ENCODE measurements around the gene ARHGDIB. TPM values are rescaled to one million over a fixed set of nuclear protein-coding genes. Genes with fewer than 3 reads are reported as not detected.
A peak's percentile ranks its signal among the peaks of the same experiment; 100 is the strongest.

ARHGDIB gene
- total and polyA plus RNA-seq, 4 donors = 31.7 to 58.1 (median 38.6) TPM

GRCh38 chr12:14970473-14970872 is 9.1 kb upstream of the ARHGDIB start:
- WGBS (ENCODE audit: insufficient coverage) = 78% methylated on average over 2 of the region's 4 CpGs

GRCh38 chr12:14968478-14968877 is 7.1 kb upstream of the ARHGDIB start:
- Histone ChIP-seq H3K36me3 (ENCODE audit: control insufficient read depth, insufficient read depth, low read length) (no peaks in the 10 kb centered on the region), H3K27ac (ENCODE audit: low read depth, low read length) (no peak overlapping the region), H3K9me3 (ENCODE audit: control insufficient read depth, insufficient read depth, low read length) (no peaks in the 10 kb centered on the region), H3K4me3 (ENCODE audit: low read depth, low read length) (no peak overlapping the region), H3K27me3 (ENCODE audit: control insufficient read depth, insufficient read depth, low read length) (no peaks in the 10 kb centered on the region), H3K4me1 (ENCODE audit: control insufficient read depth, insufficient read depth, low read length) (no peaks in the 10 kb centered on the region)
- 68% methylated on average over 2 of the region's 3 CpGs for WGBS (ENCODE audit: insufficient coverage)
- DNase-seq (ENCODE audit: low read depth in 4 of 6, low spot score in 6 of 6) = no peak

More at GRCh38 chr12:14970473-14970872, 9.1 kb upstream of the ARHGDIB start:
- no peak overlapping the region for H3K4me3 ChIP-seq (ENCODE audit: low read depth, low read length)
- no peaks in the 10 kb centered on the region for H3K27me3 ChIP-seq (ENCODE audit: control insufficient read depth, insufficient read depth, low read length)
- DNase-seq (ENCODE audit: low read depth in 4 of 6, low spot score in 6 of 6) = no peak
- no peak overlapping the region for H3K27ac ChIP-seq (ENCODE audit: low read depth, low read length)
- H3K9me3 ChIP-seq (ENCODE audit: control insufficient read depth, insufficient read depth, low read length) = no peaks in the 10 kb centered on the region
- no peaks in the 10 kb centered on the region for H3K4me1 ChIP-seq (ENCODE audit: control insufficient read depth, insufficient read depth, low read length)
- no peaks in the 10 kb centered on the region for H3K36me3 ChIP-seq (ENCODE audit: control insufficient read depth, insufficient read depth, low read length)

- no peaks in the 10 kb centered on the region for H3K27me3 ChIP-seq (ENCODE audit: control insufficient read depth, insufficient read depth, low read length)
- H3K4me1 ChIP-seq (ENCODE audit: control insufficient read depth, insufficient read depth, low read length) = no peaks in the 10 kb centered on the region
- no peak overlapping the region for H3K4me3 ChIP-seq (ENCODE audit: low read depth, low read length)
- H3K9me3 ChIP-seq (ENCODE audit: control insufficient read depth, insufficient read depth, low read length) = no peaks in the 10 kb centered on the region
- no peak overlapping the region for H3K27ac ChIP-seq (ENCODE audit: low read depth, low read length)
- 100% methylated on average over 1 of the region's 2 CpGs for WGBS (ENCODE audit: insufficient coverage)
- H3K36me3 ChIP-seq (ENCODE audit: control insufficient read depth, insufficient read depth, low read length) = no peaks in the 10 kb centered on the region
- no peak for DNase-seq (ENCODE audit: low read depth in 4 of 6, low spot score in 6 of 6)
Measured at GRCh38 chr12:14965221-14965620, 3.8 kb upstream of the ARHGDIB start.

- Histone ChIP-seq H3K27ac (ENCODE audit: low read depth, low read length) (no peak overlapping the region), H3K4me3 (ENCODE audit: low read depth, low read length) (no peak overlapping the region), H3K9me3 (ENCODE audit: control insufficient read depth, insufficient read depth, low read length) (no peaks in the 10 kb centered on the region), H3K4me1 (ENCODE audit: control insufficient read depth, insufficient read depth, low read length) (no peaks in the 10 kb centered on the region), H3K27me3 (ENCODE audit: control insufficient read depth, insufficient read depth, low read length) (no peaks in the 10 kb centered on the region), H3K36me3 (ENCODE audit: control insufficient read depth, insufficient read depth, low read length) (no peaks in the 10 kb centered on the region)
- no peak for DNase-seq (ENCODE audit: low read depth in 4 of 6, low spot score in 6 of 6)
- WGBS (ENCODE audit: insufficient coverage) = no CpG with 5 or more reads among the region's 2 CpGs
Measured at GRCh38 chr12:14964406-14964805, 3.0 kb upstream of the ARHGDIB start.

- no peaks in the 10 kb centered on the region for H3K4me1 ChIP-seq (ENCODE audit: control insufficient read depth, insufficient read depth, low read length)
- H3K9me3 ChIP-seq (ENCODE audit: control insufficient read depth, insufficient read depth, low read length) = no peaks in the 10 kb centered on the region
- no peak for DNase-seq (ENCODE audit: low read depth in 4 of 6, low spot score in 6 of 6)
- no peak overlapping the region for H3K4me3 ChIP-seq (ENCODE audit: low read depth, low read length)
- 93% methylated on average over 7 of the region's 7 CpGs for WGBS (ENCODE audit: insufficient coverage)
- H3K27ac ChIP-seq (ENCODE audit: low read depth, low read length) = no peak overlapping the region
- no peaks in the 10 kb centered on the region for H3K36me3 ChIP-seq (ENCODE audit: control insufficient read depth, insufficient read depth, low read length)
- H3K27me3 ChIP-seq (ENCODE audit: control insufficient read depth, insufficient read depth, low read length) = no peaks in the 10 kb centered on the region
Measured at GRCh38 chr12:14963520-14963919, 2.1 kb upstream of the ARHGDIB start.

- no peak for DNase-seq (ENCODE audit: low read depth in 4 of 6, low spot score in 6 of 6)
- Histone ChIP-seq H3K4me1 (ENCODE audit: control insufficient read depth, insufficient read depth, low read length) (no peaks in the 10 kb centered on the region), H3K27ac (ENCODE audit: low read depth, low read length) (no peak overlapping the region), H3K36me3 (ENCODE audit: control insufficient read depth, insufficient read depth, low read length) (no peaks in the 10 kb centered on the region), H3K4me3 (ENCODE audit: low read depth, low read length) (no peak overlapping the region), H3K27me3 (ENCODE audit: control insufficient read depth, insufficient read depth, low read length) (no peaks in the 10 kb centered on the region), H3K9me3 (ENCODE audit: control insufficient read depth, insufficient read depth, low read length) (no peaks in the 10 kb centered on the region)
- no CpG with 5 or more reads among the region's 3 CpGs for WGBS (ENCODE audit: insufficient coverage)
Measured at GRCh38 chr12:14962797-14963196, 1.4 kb upstream of the ARHGDIB start.

- no peak overlapping the region for H3K4me3 ChIP-seq (ENCODE audit: low read depth, low read length)
- WGBS (ENCODE audit: insufficient coverage) = no CpG with 5 or more reads among the region's 3 CpGs
- DNase-seq (ENCODE audit: low read depth in 4 of 6, low spot score in 6 of 6) = peak in 1 of 6 donors; percentile 15
- H3K4me1 ChIP-seq (ENCODE audit: control insufficient read depth, insufficient read depth, low read length) = no peaks in the 10 kb centered on the region
- no peak overlapping the region for H3K27ac ChIP-seq (ENCODE audit: low read depth, low read length)
- H3K36me3 ChIP-seq (ENCODE audit: control insufficient read depth, insufficient read depth, low read length) = no peaks in the 10 kb centered on the region
- H3K27me3 ChIP-seq (ENCODE audit: control insufficient read depth, insufficient read depth, low read length) = no peaks in the 10 kb centered on the region
- H3K9me3 ChIP-seq (ENCODE audit: control insufficient read depth, insufficient read depth, low read length) = no peaks in the 10 kb centered on the region
Measured at GRCh38 chr12:14962153-14962539, 745 bp upstream of the ARHGDIB start.

GRCh38 chr12:14960548-14961465 is 594 bp downstream of the ARHGDIB start:
- H3K36me3 ChIP-seq (ENCODE audit: control insufficient read depth, insufficient read depth, low read length) = no peaks in the 10 kb centered on the region
- DNase-seq (ENCODE audit: low read depth in 4 of 6, low spot score in 6 of 6) = no peak
- WGBS (ENCODE audit: insufficient coverage) = 98% methylated on average over 8 of the region's 13 CpGs
- no peaks in the 10 kb centered on the region for H3K27me3 ChIP-seq (ENCODE audit: control insufficient read depth, insufficient read depth, low read length)
- H3K27ac ChIP-seq (ENCODE audit: low read depth, low read length) = no peak overlapping the region
- no peaks in the 10 kb centered on the region for H3K4me1 ChIP-seq (ENCODE audit: control insufficient read depth, insufficient read depth, low read length)
- H3K9me3 ChIP-seq (ENCODE audit: control insufficient read depth, insufficient read depth, low read length) = no peaks in the 10 kb centered on the region
- peak overlapping the region; percentile 26 for H3K4me3 ChIP-seq (ENCODE audit: low read depth, low read length)

GRCh38 chr12:14959916-14960496 is 1.4 kb downstream of the ARHGDIB start:
- no peak for DNase-seq (ENCODE audit: low read depth in 4 of 6, low spot score in 6 of 6)
- Histone ChIP-seq H3K36me3 (ENCODE audit: control insufficient read depth, insufficient read depth, low read length) (no peaks in the 10 kb centered on the region), H3K4me3 (ENCODE audit: low read depth, low read length) (no peak overlapping the region), H3K4me1 (ENCODE audit: control insufficient read depth, insufficient read depth, low read length) (no peaks in the 10 kb centered on the region), H3K9me3 (ENCODE audit: control insufficient read depth, insufficient read depth, low read length) (no peaks in the 10 kb centered on the region), H3K27ac (ENCODE audit: low read depth, low read length) (no peak overlapping the region), H3K27me3 (ENCODE audit: control insufficient read depth, insufficient read depth, low read length) (no peaks in the 10 kb centered on the region)
- WGBS (ENCODE audit: insufficient coverage) = 100% methylated on average over 2 of the region's 4 CpGs

- Histone ChIP-seq H3K27me3 (ENCODE audit: control insufficient read depth, insufficient read depth, low read length) (no peaks in the 10 kb centered on the region), H3K9me3 (ENCODE audit: control insufficient read depth, insufficient read depth, low read length) (no peaks in the 10 kb centered on the region), H3K36me3 (ENCODE audit: control insufficient read depth, insufficient read depth, low read length) (no peaks in the 10 kb centered on the region), H3K27ac (ENCODE audit: low read depth, low read length) (no peak overlapping the region), H3K4me3 (ENCODE audit: low read depth, low read length) (no peak overlapping the region), H3K4me1 (ENCODE audit: control insufficient read depth, insufficient read depth, low read length) (no peaks in the 10 kb centered on the region)
- 89% methylated on average over 2 of the region's 3 CpGs for WGBS (ENCODE audit: insufficient coverage)
- no peak for DNase-seq (ENCODE audit: low read depth in 4 of 6, low spot score in 6 of 6)
Measured at GRCh38 chr12:14959463-14959862, 1.9 kb downstream of the ARHGDIB start.

Data from spinal cord (tissue), 10 donors.